Activated CD8-positive, alpha-beta T cell treated with anti-CD3 and anti-CD28 coated beads for 36 hours (primary cell): ENCODE results near the gene EPOP. TPM values are rescaled to one million over a fixed set of nuclear protein-coding genes. Genes with fewer than 3 reads are reported as not detected.

Experiments used
- ATAC-seq: fragments of 200-7000 bp; cut with Tn5 transposase; one replicate; pipeline ENCODE4 v1.10.0; 2021; ENCODE audit warnings: mild to moderate bottlenecking, moderate library complexity
- CTCF ChIA-PET: fragments of 350-600 bp; sonication (Branson Sonifier 250); formaldehyde crosslinking; loops from one replicate; lab custom pipeline; 2021; ENCODE audit warnings: antibody characterized with exemption; lab: Charles Lee
- POLR2A ChIA-PET: fragments of 350-600 bp; sonication (Branson Sonifier 250); formaldehyde crosslinking; loops from one replicate; lab custom pipeline; 2021; ENCODE audit warnings: antibody characterized with exemption; lab: Charles Lee
- DNase-seq: peaks from one replicate; pipeline ENCODE4 v3.0.0-alpha.2; 2020
- H3K27ac Mint-ChIP-seq: one replicate; pipeline ENCODE4 v1.8.0; 2021; ENCODE audit warnings: mild to moderate bottlenecking, mixed read lengths
- H3K27me3 Mint-ChIP-seq: one replicate; pipeline ENCODE4 v1.8.0; 2021; ENCODE audit warnings: mixed read lengths
- H3K36me3 Mint-ChIP-seq: one replicate; pipeline ENCODE4 v1.8.0; 2021; ENCODE audit warnings: low read depth, mixed read lengths
- H3K4me1 Mint-ChIP-seq: one replicate; pipeline ENCODE4 v1.8.0; 2021; ENCODE audit warnings: low read depth, mixed read lengths
- H3K4me3 Mint-ChIP-seq: one replicate; pipeline ENCODE4 v1.8.0; 2021; ENCODE audit warnings: mild to moderate bottlenecking, moderate library complexity, mixed read lengths
- H3K9me3 Mint-ChIP-seq: one replicate; pipeline ENCODE4 v1.8.0; 2021; ENCODE audit warnings: mixed read lengths
- intact Hi-C: fragments of 100-400 bp; cut with micrococcal nuclease; formaldehyde crosslinking; loops from one replicate; pipeline ENCODE4 v1.10.0; 2022
- total RNA-seq, 2 experiments: library from RNA; stranded (reverse); gene quantifications; one replicate each; pipeline ENCODE4 v1.2.3, GENCODE V29; 2021
- TF ChIP-seq, protein P1 (sequence below): fragments of 200-600 bp; IDR thresholded peaks from one replicate; pipeline ENCODE4 v1.8.0; 2022; ENCODE audit warnings: antibody characterized with exemption, mild to moderate bottlenecking

The EPOP gene
- total RNA-seq, 2 experiments from 2014 or later, result 31.8 to 32.2 TPM

DNA sequence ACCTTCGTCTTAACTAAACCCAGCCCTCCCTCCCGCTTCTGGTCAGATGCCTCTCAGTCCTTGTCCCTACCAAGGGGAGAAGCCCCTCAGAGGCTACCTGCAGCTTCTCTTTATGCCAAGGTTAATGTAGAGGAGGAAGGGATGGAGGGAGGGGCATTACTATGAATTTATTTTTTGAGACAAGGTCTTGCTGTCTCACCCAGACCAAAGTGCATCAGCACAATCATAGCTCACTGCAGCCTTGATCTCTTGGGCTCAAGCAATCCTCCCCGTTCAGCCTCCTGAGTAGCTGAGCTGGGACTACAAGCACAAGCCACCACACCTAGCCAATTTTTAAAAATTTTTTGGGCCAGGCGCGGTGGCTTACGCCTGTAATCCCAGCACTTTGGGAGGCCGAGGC is 15.3 kb downstream of the EPOP start:
- Mint-ChIP-seq H3K4me1 (peaks cover 28% of the 10 kb centered on the region), H3K36me3 (no peaks in the 10 kb centered on the region), H3K27ac (no peak overlapping the region), H3K9me3 (no peaks in the 10 kb centered on the region), H3K27me3 (peaks cover 9% of the 10 kb centered on the region), H3K4me3 (no peak overlapping the region)
- DNase-seq (no peak), ATAC-seq (no peak)
- ChIA-PET POLR2A (interaction anchor here (1.3 kb wide), 1 partner anchor 27 kb away, joined by 3 read pairs; no protein-coding TSS in a partner anchor), CTCF (interaction anchor here (1.9 to 4.2 kb wide), 2 partner anchors 10 to 101 kb away, joined by 7 to 19 read pairs; no protein-coding TSS in a partner anchor)
- TF ChIP-seq, protein P1, sequence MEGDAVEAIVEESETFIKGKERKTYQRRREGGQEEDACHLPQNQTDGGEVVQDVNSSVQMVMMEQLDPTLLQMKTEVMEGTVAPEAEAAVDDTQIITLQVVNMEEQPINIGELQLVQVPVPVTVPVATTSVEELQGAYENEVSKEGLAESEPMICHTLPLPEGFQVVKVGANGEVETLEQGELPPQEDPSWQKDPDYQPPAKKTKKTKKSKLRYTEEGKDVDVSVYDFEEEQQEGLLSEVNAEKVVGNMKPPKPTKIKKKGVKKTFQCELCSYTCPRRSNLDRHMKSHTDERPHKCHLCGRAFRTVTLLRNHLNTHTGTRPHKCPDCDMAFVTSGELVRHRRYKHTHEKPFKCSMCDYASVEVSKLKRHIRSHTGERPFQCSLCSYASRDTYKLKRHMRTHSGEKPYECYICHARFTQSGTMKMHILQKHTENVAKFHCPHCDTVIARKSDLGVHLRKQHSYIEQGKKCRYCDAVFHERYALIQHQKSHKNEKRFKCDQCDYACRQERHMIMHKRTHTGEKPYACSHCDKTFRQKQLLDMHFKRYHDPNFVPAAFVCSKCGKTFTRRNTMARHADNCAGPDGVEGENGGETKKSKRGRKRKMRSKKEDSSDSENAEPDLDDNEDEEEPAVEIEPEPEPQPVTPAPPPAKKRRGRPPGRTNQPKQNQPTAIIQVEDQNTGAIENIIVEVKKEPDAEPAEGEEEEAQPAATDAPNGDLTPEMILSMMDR, result no peak
- intact Hi-C loops, result no loop called here

DNA sequence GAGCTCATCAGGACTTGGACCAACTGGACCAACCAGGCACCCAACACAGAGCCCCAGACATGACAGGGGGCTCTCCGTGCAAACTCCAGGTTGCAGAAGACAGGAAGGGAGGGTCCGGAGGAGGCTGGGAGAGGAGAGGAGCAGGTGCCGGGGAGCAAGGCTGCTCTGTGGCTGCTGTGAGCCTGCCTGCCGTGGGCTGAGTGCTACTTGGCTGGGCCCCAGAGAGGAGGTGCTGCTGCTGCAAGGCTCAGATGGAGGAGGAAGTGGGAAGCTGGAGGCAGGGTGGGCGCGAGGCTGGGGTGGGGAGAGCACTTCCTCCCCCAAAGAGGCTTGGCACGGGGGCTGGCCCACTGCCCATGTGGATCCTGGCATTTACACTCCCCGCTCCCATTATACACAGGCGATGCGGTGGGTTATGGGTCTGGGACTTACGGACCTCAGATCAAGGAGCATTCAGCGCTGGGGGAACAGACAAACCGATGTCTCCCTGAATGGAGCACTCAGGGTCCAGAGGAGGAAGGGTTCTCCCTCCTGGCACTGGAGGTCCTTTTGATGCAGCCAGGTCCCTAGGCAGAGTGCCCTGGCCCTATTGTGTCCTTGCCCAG is 15.9 kb downstream of the EPOP start:
- peaks cover 4% of the 10 kb centered on the region for H3K27me3 Mint-ChIP-seq
- H3K36me3 Mint-ChIP-seq, result no peaks in the 10 kb centered on the region
- no peak overlapping the region for H3K4me3 Mint-ChIP-seq
- intact Hi-C loops, result no loop called here
- DNase-seq (peak; percentile 34), ATAC-seq (no peak)
- peaks cover 33% of the 10 kb centered on the region for H3K4me1 Mint-ChIP-seq
- CTCF ChIA-PET, result interaction anchor here (1.2 to 4.2 kb wide), 3 partner anchors 10 to 100 kb away, joined by 3 to 19 read pairs (median 7); no protein-coding TSS in a partner anchor
- H3K9me3 Mint-ChIP-seq, result no peaks in the 10 kb centered on the region
- POLR2A ChIA-PET, result interaction anchor here (0.7 to 1.3 kb wide), 3 partner anchors 9 to 152 kb away, joined by 3 to 4 read pairs (median 4); no protein-coding TSS in a partner anchor
- no peak overlapping the region for H3K27ac Mint-ChIP-seq
- TF ChIP-seq, protein P1, result no peak

DNA sequence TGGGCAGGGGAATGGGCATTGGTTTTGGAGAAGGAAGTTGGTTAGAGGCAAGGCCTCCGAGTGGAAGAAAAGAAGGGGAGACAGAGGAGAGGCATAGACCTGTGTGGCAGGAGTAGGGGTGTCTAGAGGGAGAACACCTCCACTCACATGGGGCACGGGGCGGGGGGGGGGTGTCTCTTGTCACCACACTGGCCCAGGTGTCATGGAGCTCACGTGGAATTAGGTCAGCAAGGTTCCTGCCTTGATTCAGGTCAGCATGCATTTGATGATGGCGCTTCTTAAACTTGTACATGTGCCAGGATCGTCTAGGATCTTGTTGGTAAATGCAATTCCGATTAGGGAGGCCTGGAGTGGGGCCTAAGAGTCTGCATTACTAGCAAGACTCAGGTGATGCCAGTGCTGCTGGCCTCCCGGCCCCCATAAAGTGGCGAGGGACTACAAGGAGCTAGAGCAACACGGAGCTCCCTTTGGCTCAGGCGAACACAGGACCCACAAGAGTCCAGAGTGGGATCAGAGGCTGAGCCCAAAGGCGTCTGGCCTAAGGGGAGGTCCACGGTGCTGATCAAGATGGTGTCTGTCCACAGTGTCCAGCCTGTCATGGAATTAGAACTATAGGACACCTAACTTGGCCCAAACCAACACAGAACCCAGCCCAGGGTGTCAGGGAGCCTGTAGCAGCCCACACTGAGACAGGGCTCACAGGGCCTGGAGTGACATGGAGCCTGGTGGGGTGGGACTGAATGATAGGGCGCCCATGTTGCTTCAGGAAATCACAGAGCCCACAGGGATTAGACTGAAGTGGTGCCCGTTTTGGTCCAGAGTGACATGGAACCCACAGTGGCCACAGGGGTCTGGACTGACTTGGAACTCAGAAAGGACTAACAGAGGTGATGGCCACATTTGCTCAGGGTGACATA is 16.7 kb downstream of the EPOP start:
- H3K27ac Mint-ChIP-seq, result no peak overlapping the region
- H3K27me3 Mint-ChIP-seq, result peaks cover 7% of the 10 kb centered on the region
- ATAC-seq (no peak), DNase-seq (no peak)
- H3K4me3 Mint-ChIP-seq, result no peak overlapping the region
- H3K4me1 Mint-ChIP-seq, result peaks cover 38% of the 10 kb centered on the region
- no peaks in the 10 kb centered on the region for H3K9me3 Mint-ChIP-seq
- H3K36me3 Mint-ChIP-seq, result no peaks in the 10 kb centered on the region
- intact Hi-C loops, result no loop called here
- CTCF ChIA-PET, result interaction anchor here (1.2 to 4.2 kb wide), 3 partner anchors 9 to 100 kb away, joined by 3 to 19 read pairs (median 15); no protein-coding TSS in a partner anchor
- POLR2A ChIA-PET, result interaction anchor here (0.7 to 1.3 kb wide), 3 partner anchors 10 to 152 kb away, joined by 3 to 4 read pairs (median 4); no protein-coding TSS in a partner anchor
- TF ChIP-seq, protein P1, result no peak

DNA sequence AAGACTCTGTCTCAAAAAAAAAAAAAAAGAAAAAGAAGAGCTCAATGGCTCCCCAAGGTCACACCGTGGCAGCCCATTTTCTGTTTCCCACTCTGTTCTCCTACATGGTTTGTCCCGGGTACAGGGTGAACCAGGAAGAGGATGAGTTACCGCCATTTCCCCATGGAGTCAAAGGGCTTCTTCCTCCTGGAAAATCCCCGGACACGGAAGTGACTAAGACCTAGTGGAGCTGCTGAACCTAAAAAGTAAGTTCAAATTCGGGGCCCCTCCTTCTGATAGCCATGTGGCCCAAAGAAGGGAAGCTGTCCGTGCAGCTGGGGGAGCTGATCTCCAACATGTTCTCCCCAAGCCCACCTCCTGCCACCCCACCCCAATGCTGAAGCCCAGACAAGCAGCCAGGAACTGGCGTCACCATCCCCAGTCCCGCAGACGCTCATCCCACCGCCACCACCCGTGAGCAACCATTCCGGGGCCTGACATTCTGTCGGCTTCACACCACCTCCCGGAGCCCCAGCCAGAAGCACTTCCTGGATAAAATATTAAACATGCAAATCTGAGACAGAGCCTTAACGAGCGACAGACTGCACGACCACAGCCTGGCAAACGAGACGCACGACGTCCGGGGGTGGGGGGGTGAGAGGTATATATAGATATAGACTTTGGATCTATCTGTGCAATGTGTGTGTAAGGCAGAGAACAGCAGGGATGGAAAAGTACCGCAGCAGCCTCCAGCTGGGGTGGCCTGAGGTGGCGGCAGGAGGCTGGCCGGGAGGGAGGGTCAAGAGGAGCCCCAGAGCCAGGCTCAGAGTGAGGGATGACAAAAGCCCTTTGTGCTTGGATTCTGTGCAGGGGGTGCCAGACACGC is 17.6 kb downstream of the EPOP start:
- CTCF ChIA-PET, result interaction anchor here (0.7 to 4.2 kb wide), 4 partner anchors 10 to 99 kb away, joined by 3 to 19 read pairs (median 9); no protein-coding TSS in a partner anchor
- peaks cover 38% of the 10 kb centered on the region for H3K4me1 Mint-ChIP-seq
- no peak overlapping the region for H3K27ac Mint-ChIP-seq
- ATAC-seq, result peak; percentile 28
- no peaks in the 10 kb centered on the region for H3K36me3 Mint-ChIP-seq
- H3K4me3 Mint-ChIP-seq, result no peak overlapping the region
- POLR2A ChIA-PET, result interaction anchor here (1.0 kb wide), 2 partner anchors 8 to 11 kb away, joined by 3 to 4 read pairs; no protein-coding TSS in a partner anchor
- TF ChIP-seq, protein P1, result no peak
- DNase-seq, result peak; percentile 43
- no peaks in the 10 kb centered on the region for H3K9me3 Mint-ChIP-seq
- intact Hi-C loops, result no loop called here
- H3K27me3 Mint-ChIP-seq, result peaks cover 4% of the 10 kb centered on the region
